Middle frontal gyrus (tissue), 1 donor: ENCODE results near the gene MRPS18A.
"Not testable (repeated sequence)": the region's sequence is repeated elsewhere in the genome, so short reads cannot be mapped to it uniquely, and the experiment has no call there.

Experiments
- DNase-seq: peaks from one replicate; pipeline ENCODE4 v3.0.0-alpha.2; 2015; ENCODE audit warnings: low spot score; ENCODE audit errors: extremely low spot score

MRPS18A gene

DNA sequence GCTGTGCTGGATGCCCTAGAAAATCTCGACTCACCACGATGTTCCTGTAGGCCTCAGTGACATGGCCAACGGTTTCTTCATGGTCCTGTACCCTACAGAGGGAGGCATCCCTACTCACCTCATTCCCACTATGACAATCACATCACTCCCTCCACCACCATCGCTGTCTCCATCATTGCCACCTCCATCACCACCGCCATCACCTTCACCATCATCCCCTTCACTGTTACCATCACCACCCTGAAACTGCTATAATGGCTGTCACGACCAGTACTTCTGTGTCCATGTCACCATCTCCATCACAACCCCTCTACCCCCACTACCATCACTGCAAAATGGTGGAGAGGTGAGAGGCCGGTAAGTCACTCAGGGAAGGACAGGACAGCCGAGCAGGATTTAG lies 29.8 kb upstream of the MRPS18A start:
- DNase-seq: no peak

DNA sequence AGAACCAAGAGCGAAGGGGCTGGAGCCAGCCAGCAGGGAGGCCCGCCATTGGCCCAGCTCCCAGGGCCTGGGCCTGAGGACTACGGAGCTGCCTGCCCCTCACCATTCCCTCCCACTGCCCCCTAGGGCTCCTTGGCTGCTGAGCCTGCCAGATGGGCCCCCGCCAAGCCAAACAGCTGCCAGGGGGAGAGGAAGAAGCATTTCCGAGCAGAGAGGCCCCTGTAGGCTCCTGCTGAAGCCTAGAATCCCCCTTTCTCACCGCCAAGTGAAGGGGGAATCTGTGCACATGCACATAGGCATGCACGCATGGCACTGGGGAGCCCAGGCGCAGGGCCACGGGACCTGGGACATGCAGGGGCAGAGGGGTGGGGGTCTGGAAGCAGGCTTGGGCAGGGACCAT lies 28.5 kb upstream of the MRPS18A start:
- DNase-seq: no peak

DNA sequence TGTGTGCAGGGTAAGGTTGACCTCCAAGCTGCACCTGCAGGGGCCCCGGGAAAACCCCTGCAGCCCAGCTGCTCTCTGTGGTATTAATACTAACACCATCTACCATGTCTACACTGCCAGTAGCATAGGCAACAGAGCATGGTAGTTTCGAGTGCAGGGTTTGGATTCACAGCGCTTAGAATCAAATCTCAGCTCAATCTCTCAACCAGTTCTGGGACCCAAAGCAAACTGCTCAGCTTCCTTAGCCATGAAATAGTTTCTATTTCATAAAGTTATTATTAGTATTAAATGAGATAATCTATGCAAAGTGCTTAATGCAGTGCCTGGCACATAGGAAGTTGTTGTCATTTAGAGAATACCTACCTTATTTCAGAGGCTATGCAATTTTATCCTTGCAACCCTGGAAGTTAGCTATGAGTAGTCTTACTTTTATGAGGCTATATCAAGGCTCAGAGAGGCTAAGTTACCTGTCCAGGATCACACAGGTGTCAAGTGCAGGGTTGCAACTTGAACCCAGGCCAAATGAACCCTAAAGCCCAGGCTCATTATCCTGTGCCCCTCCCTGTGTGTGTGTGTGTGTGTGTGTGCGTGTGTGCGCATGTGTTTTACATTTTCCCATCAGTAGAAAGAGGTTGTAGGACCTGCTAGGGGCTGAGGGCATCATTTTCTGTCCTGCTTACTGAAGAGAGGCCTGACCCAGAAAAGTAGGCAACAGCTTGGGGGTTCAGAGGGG lies 27.6 kb upstream of the MRPS18A start:
- DNase-seq: no peak

DNA sequence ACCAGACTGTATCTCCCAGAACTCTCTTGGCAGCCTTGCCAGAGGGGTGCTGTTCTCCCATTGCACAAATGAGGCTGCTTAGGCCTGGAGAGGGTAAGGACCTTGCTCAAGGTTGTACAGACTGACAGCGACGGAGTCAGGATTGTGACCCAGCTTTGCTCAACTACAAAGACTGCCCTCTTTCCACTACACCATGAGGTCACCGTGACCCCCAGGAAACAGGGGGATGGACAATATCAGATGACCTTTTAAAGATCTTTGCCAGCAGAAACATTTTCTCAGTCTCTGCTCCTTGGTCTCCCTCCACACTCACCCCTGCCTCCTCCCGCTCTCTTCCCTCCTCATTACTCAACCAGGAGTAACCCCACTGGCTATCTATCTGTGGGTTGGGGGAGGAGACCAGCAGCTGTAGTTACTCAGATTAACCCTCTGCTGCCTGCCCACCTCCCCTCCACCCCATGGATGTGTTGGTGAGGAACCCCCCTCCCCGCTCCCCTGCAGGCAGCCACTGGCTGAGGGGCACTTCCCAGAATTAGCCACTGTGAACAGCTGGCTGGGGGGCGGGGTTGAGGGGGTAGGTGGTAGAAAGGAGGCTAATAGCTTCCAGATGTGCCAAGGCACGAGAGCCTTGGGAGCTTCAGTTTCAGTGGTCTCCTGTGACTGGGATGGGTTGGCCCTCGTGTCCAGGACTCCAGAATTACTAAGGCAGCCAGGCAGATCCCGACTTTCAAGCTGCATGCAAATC lies 26.9 kb upstream of the MRPS18A start:
- DNase-seq: no peak

DNA sequence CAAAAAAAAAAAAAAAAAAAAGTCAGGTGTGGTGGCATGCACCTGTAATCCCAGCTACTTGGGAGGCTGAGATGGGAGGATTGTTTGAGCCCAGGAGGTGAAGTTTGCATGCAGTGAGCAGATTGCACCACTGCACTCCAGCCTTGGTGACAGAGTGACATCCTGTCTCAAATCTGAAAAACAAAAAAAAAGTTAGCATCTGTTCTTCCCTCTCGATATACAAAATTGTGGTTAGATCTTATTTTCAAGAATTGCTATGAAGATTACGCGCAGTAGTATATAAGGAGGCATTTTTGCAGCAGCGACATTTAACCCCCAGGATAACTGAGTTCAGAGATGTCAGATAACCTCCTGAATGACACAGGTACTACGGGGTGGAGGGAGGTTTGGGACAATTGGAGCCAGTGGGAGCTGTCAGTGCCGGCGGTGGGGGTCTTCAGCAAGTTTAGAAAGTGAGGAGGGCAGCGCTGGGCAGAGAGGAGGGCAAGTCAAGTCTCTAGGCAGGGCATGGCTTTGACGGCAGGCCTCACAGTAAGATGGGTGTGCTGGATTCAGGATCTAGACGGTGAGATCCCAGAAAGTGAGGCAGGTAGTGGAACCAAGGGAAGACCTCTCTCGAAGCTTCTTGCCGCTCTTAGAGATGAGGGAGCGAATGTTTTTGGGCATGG lies 26.2 kb upstream of the MRPS18A start:
- no peak for DNase-seq

DNA sequence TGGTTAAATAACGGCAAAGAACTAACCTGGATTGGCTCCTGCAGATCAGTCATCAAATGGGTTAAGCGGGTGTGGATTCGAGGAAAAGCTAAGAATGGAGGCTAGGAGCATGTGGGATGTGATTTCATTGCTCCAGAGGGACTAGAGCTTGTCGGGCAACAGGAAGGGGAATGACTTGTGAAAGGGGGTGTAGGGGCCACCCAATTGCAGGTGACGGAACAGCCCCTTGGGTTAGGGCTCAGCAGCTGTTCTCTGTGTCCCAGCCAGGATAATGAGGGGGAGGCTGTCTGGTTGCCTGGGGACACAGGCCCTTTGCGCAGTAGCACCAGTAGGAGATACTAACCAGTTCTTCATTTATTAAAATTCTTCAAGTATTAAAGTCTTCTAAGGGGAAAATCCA lies 25.0 kb upstream of the MRPS18A start:
- no peak for DNase-seq

DNA sequence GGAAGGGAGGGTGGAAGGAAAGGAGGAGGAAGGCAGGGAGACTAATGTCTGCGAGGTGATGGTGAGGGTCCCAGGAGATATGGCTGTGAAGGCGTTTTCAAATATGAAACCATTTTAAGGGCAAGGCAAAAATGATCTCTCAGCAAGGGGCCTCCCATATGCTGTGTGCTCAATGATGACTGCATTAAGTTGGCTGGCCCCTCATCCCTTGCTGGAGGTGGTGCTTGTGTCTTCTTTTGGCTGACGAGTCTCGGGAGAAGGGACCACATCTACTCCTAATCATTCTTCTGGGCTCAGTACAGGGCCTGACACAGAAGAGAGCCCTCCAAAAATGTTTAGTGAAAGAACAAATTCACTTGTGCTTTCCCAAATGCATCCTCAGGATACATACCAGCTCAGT lies 23.0 kb upstream of the MRPS18A start:
- DNase-seq: no peak

DNA sequence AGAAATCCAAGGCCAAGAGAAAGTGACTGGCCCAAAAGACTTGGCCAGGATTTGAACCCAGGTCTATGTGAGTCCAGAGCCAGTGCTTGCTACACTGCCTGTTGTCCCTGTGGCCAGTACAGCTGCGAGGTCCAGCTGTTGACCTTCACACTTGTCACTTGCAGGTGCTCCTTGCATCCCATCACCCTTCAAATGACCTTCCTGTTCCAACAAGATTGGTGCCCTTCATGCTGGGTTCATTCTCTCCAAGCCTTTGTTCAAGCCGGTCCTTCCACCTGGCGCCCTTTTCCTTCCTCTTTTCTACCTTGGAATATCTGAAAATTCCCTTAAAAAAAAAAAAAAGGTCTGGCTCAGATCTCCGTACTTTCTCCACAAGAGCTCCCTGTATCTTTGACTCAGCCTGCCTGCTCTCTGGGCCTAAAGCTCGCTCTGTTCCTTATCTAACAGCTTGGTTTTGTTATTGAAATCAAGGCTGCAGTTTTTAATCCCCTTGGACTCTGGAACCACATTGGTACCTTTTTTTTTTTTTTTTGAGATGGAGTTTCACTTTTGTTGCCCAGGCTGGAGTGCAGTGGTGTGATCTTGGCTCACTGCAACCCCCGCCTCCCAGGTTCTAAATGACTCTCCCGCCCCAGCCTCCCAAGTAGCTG lies 22.2 kb upstream of the MRPS18A start:
- DNase-seq: no peak

DNA sequence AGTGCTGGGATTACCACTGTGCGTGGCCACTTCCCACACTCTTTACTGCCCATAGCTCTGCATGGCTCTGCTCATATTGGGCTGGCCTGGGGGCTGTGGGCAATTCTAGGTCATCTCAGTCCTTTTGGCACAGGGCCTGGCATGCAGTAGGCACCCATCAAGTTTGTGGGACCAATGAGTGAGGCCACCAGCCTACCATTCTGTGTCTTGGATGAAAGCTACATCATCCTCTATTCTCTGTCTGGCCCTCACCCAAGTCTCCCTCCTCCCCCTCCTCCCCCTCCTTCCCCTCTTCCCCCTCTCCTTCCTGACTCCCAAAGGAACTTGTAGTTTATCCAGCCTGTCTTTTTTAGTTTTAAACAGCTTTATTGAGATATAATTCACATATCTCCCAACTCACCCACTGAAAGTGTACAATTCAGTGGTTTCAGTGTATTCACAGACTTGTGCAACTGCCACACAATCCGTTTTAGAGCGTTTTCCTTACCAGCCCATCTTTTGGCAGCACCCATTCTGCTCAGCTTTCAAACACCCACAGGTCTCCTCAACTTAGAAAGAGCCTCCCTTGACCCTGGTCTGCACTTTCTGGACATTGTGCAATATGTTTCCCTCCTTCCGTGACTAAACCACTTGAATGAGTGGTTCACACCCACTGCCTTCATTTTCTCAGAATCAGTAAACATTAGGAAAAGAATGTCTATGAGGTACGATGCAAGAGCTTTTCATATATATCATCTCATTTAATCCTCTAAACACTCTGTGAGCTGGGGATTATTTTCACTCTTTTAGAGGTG lies 21.5 kb upstream of the MRPS18A start:
- DNase-seq: no peak

DNA sequence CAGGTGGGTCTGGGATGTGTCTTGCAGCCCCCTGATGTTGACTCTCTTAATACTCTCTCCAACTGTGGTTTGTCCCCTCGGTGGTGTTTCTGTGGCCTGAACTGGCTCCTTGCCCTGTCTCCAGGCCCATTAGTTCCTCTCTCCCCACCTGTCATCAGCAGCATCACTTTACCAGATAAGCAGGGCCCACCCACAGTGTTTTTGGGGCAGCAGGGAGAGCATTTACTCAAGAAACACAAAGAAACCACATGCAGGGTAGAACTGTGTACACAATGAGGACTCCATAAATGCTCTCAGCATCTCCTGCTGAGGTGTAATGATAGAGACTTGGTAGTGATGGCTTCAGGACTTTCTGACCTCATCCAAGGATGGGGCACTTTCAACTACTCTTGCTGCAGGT lies 20.2 kb upstream of the MRPS18A start:
- no peak for DNase-seq

DNA sequence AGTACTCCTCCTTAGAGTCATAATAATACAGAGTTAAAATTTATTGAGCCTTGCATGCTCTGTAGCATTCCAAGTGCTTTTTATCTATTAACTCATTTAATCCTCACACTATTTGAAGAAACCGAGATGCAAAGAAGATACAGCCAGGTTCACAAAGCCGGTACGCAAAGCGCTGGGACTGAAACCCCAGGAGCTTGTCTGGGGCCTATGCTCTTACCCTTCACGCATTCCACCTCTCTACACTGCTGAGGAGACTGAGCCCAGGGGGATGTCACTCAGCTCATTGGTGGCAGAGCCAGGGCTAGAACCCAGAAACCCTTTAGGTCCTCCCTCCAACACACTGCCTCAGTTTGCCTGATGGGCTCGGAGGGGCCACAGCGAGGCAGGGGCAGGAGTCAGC lies 19.7 kb upstream of the MRPS18A start:
- DNase-seq: no peak

DNA sequence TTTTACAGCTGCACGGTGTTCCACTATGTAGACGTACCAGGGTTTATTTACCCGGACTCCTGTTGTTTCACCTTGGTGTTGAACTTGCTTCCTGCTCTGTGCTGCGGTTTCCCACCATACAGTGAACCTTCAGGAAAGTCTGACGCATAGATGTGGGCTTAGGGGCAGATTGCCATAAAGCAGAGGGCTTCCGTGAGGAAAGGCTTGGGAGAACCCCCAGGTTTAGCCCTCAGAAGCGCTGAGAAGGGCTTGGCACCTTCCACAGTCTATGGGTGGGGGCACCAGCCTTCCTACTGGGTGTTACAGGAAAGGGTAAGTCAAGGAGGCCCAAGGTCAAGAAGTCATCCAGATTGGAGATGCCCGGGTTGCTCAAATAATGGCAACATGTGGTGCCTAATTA lies 19.2 kb upstream of the MRPS18A start:
- no peak for DNase-seq

DNA sequence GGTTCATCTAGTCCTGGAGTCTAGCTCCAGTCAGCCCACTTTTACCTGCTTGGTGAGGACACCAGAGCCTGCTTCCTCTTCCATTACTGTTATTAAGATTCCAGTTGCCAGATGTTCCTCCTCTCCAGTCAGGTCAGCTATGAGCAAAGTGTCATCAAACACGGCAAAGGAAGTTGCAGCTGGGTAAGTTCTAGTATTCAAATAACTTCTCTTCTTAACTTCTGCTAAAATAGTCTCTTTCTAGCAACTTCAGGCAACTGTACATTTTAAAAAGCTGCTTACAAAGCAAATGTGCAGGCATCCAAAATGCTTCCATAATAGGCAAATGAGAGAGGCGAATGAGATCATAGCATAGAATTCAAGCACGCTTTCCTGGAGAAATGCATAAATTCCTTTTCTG lies 18.4 kb upstream of the MRPS18A start:
- DNase-seq: no peak

DNA sequence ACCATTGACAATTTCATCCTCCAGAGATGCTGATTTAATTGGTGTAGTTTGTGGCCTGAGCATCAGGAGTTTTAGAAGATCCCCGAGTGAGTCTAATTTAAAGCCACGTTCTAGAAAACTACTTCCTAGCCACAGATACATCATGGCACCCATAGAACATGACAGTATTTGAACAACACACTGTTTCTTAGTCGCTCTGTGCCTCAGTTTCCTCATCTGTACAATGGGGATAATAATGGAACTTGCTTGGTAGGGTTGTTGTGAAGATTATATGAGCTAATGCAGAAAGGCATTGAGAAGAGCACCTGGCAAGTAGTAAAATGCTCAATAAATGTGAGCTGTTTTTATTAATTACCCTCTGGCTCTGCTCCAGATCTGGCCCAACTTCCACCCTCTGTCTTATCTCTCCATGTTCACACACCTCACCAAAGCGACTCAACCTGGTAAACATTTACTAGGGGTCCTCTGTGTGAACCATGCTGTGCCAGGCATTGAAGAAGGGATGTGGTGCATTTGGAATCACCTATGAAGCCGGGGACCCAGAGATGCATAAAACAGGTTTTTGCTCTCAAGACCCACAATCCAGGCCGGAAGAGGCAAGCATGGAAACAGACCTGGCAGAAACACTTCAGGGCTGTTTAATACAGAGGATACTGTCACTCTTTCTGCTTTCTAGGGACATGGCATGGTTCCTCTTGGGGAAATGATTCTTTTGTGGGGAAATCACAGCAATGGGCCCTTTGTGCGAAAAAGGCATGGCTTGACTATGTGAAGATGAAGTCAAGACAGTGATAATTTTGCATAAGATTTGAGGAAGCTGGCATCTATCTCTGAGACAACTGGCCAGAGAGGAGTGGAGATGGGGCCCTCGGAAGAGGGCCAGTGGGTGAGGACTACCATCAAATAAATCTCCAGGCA lies 16.2 kb upstream of the MRPS18A start:
- DNase-seq: no peak

DNA sequence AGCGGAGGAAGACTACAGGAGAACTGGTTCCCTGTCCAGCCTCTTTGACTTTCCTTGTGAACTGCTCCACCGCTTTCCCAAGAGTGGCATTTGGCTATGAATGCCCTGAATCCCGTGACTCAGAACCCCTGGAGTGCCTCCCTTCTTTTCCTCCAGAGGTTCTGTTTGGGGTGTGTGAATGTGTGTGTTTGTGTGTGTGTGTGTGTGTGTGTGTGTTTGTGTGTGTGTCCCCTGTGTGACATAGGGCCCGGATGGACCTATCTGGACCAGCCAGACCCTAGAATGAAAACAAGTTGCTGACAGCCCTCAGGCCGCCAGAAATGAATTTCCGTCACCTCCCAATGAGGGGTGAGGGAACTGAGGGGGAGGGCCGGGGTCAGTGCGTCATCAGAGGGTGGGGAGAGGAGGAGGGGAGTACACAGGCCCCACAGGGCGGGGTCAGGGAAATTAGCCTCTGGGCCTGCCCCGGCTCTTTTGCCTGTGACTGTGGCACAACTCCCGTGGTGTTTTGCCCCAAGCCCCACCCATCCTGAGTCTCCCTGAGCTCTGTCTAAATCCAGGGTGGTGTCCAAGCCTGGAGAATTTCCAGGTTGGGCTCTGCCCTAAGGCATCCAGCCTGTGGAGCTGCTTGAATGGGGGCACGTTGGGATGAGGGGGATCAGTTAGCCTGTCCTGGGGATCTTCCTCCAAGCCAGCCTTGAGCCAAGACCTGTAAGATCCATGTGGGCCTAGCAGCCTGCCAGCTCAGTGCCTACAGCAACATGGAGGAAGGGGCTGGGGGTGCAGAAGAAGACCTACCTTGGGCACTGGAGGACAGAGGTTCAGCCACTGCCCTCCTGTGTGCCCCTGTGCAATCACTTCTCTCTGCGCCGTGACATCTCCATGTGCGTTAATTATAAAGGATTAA lies 15.2 kb upstream of the MRPS18A start:
- DNase-seq: no peak

DNA sequence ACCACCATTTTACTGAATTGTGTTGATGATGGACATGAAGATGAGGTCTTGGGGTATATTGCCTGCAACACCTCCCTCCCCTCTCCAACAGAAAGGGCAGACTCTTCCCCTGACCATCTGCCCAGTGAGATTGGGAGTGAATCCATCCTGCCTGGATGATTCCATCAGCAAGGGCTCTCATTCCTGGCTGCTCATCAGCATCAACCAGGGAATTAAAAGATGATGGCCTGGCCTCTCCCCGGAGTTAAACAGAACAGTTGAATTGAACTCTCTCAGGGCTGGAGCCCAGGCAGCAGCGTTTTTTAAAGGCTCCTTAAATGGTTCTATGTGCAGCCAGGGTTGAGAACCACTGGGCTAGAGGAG lies 14.6 kb upstream of the MRPS18A start:
- DNase-seq: no peak

DNA sequence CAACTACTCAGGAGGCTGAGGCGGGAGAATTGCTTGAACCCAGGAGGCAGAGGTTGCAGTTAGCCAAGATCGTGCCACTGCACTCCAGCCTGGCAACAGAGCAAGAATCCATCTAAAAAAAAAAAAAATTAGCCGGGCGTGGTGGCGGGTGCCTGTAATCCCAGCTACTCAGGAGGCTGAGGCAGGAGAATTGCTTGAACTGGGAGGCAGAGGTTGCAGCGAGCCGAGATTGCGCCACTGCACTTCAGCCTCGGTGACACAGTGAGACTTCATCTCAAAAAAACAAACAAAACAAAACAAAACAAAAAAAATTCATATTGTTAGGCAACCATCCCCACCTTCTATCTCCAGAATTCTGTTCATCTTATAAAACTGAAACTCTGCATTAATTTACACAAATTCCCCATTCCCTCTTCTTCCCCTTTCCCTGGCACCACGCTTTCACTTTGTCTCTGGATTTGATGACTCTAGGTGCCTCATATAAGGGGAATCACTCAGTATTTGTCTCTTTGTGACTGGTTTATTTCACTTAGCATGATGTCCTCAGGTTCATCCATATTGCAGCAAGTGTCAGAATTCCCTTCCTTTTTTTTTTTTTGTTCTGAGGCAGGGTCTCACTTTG lies 13.5 kb upstream of the MRPS18A start:
- DNase-seq: not testable (repeated sequence)

DNA sequence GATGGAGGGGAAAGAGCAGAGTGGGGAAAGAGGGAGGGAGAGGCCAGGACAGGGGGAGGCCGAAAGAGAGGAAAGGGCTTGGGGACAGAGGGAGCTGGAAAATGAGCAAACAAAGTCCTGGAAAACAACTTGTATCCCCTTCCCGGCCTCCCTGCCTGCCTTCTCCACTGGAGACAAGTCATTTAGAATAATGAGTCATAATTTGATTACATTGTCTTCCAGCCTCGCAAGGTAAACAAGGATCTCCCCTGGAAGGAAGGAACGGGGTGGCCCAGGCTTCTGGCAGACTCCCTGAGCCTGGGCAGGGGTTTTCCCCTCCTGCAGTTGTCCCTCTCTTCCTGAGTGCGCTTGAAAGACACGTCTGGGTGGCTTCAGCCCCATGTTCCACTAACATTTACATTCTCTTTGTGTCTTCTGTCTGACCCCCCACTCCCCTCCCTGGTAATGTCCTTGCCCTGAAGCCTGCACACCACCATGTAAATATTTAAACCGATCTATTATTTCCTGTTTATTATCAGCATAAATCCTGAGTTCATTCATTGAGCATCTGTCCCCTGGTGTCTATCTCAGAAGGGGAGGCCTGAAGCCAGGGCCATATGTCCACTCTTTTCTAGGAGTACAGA lies 12.1 kb upstream of the MRPS18A start:
- no peak for DNase-seq
